Fibroblast of the conjunctiva (primary cell): Measurements from ENCODE around the gene CDK10.

Experiments
- DNase-seq: peaks from one replicate; pipeline ENCODE4 v3.0.0-alpha.2; 2010; ENCODE audit warnings: low read depth

The CDK10 gene

DNA sequence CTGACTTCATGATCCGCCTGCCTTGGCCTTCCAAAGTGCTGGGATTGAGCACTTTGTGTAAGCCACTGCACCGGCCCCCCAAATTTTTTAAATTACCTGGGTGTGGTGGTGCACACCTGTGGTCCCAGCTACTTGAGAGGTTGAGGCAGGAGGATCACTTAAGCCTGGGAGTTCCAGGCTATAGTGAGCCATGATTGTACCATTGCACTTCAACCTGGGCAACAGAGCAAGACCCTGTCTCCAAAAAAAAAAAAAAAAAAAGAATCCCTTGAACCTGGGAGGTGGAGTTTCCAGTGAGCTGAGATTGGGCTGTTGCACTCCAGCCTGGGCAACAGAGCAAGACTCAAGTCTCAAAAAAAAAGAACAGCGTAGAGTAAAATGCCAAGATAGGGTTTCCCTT is 50.1 kb downstream of the CDK10 start:
- no peak for DNase-seq

DNA sequence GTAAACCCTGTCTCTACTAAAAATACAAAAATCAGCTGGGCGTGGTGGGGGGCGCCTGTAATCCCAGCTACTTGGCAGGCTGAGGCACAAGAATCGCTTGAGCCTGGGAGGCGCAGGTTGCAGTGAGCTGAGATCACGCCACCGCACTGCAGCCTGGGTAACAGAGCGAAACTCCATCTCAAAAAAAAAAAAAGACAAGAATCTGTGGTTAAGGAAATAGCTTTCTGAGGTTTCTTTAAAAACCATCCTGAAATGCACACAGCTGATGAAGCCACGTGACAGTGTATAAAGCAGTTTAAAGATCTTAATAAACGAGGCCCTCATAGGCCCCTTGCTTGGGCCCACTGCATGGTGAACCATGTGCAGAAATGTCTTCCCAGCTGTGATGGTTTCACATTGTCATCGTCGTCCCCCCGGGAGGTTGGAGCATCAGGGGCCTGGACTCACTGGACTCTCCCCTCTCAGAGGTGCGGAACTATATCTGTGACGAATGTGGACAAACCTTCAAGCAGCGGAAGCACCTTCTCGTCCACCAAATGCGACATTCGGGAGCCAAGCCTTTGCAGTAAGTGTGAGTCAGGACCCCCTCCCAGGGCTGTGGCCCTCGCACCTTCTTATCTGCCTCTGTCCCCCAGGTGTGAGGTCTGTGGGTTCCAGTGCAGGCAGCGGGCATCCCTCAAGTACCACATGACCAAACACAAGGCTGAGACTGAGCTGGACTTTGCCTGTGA is 51.0 kb downstream of the CDK10 start:
- no peak for DNase-seq

- DNase-seq = no peak
Measured at GRCh38 chr16:89738072-89738377, 51.5 kb downstream of the CDK10 start.

GRCh38 chr16:89738538-89739317 is 52.2 kb downstream of the CDK10 start:
- no peak for DNase-seq

- DNase-seq = no peak
Measured at GRCh38 chr16:89739383-89739782, 52.9 kb downstream of the CDK10 start.

- DNase-seq = no peak
Measured at GRCh38 chr16:89741342-89742014, 55.0 kb downstream of the CDK10 start.

GRCh38 chr16:89742948-89743347 is 56.5 kb downstream of the CDK10 start:
- no peak for DNase-seq

GRCh38 chr16:89744813-89745212 is 58.3 kb downstream of the CDK10 start:
- DNase-seq = no peak
